HG02763 (cell line): ENCODE results near the gene GSTM4.
A peak's percentile ranks its signal among the peaks of the same experiment; 100 is the strongest.

Source experiments
- ATAC-seq: cut with Tn5 transposase; IDR thresholded peaks from one replicate; pipeline ENCODE4 v1.9.1; 2021; ENCODE audit warnings: mild to moderate bottlenecking, moderate library complexity; ENCODE audit not compliant: unreplicated experiment

GSTM4 gene

GRCh38 chr1:109636201-109636952 is 19.5 kb upstream of the GSTM4 start:
- ATAC-seq: no peak

GRCh38 chr1:109637446-109637845 is 18.5 kb upstream of the GSTM4 start:
- no peak for ATAC-seq

GRCh38 chr1:109639063-109639840 is 16.6 kb upstream of the GSTM4 start:
- ATAC-seq: no peak

GRCh38 chr1:109639841-109640184 is 16.1 kb upstream of the GSTM4 start:
- no peak for ATAC-seq

GRCh38 chr1:109640285-109640865 is 15.5 kb upstream of the GSTM4 start:
- ATAC-seq: no peak

- no peak for ATAC-seq
Measured at GRCh38 chr1:109641078-109641740, 14.7 kb upstream of the GSTM4 start.

- ATAC-seq: no peak
Measured at GRCh38 chr1:109641861-109642260, 14.0 kb upstream of the GSTM4 start.

- ATAC-seq: no peak
Measured at GRCh38 chr1:109642626-109643025, 13.3 kb upstream of the GSTM4 start.

- ATAC-seq: peak; percentile 75
Measured at GRCh38 chr1:109643385-109644230, 12.3 kb upstream of the GSTM4 start.

- no peak for ATAC-seq
Measured at GRCh38 chr1:109644670-109645069, 11.2 kb upstream of the GSTM4 start.

- ATAC-seq: no peak
Measured at GRCh38 chr1:109649491-109649914, 6.4 kb upstream of the GSTM4 start.

- ATAC-seq: no peak
Measured at GRCh38 chr1:109650609-109651008, 5.3 kb upstream of the GSTM4 start.

GRCh38 chr1:109652402-109652801 is 3.5 kb upstream of the GSTM4 start:
- ATAC-seq: no peak

- ATAC-seq: no peak
Measured at GRCh38 chr1:109653306-109653705, 2.6 kb upstream of the GSTM4 start.

GRCh38 chr1:109654519-109654918 is 1.4 kb upstream of the GSTM4 start:
- ATAC-seq: no peak

GRCh38 chr1:109657395-109657794 is 1.5 kb downstream of the GSTM4 start:
- ATAC-seq: no peak

GRCh38 chr1:109657970-109658369 is 2.1 kb downstream of the GSTM4 start:
- ATAC-seq: no peak

GRCh38 chr1:109658533-109659042 is 2.7 kb downstream of the GSTM4 start:
- no peak for ATAC-seq

GRCh38 chr1:109659145-109659544 is 3.2 kb downstream of the GSTM4 start:
- no peak for ATAC-seq

GRCh38 chr1:109659997-109660690 is 4.2 kb downstream of the GSTM4 start:
- ATAC-seq: no peak
